Glomerular visceral epithelial cell (primary cell): Measurements from ENCODE around the gene RPS19.

Experiments
- DNase-seq: peaks from one replicate; pipeline ENCODE4 v3.0.0-alpha.2; 2016; ENCODE audit errors: extremely low spot score

Gene RPS19

DNA sequence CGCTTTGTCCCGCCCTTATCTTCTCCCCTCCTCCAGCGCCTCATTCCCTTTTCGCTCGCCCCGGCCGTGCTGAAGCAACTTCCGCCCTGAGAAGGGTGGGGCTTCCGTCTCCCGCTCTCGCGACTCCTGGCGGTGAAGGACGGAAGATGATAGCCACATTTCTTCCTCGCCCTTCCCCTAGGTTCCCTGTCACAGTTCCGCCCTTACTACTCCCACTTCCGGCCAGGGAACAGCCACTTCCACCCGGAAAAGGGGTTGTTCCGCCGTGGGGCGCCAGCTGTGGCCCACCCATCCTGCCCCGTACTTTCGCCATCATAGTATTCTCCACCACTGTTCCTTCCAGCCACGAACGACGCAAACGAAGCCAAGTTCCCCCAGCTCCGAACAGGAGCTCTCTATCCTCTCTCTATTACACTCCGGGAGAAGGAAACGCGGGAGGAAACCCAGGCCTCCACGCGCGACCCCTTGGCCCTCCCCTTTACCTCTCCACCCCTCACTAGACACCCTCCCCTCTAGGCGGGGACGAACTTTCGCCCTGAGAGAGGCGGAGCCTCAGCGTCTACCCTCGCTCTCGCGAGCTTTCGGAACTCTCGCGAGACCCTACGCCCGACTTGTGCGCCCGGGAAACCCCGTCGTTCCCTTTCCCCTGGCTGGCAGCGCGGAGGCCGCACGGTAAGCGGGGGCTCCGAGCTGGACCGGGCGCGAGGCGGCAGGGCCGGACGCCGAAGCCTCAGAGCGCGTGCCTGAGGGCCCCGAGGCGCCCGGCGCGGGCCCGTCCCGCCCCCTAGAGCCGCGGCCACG lies at the start of gene RPS19:
Gene RPS19, plus strand, starts transcription at position 638 of the 801 bp plus-strand sequence. CDS start 520 bp downstream, outside the sequence.
- peak; percentile 99 for DNase-seq

DNA sequence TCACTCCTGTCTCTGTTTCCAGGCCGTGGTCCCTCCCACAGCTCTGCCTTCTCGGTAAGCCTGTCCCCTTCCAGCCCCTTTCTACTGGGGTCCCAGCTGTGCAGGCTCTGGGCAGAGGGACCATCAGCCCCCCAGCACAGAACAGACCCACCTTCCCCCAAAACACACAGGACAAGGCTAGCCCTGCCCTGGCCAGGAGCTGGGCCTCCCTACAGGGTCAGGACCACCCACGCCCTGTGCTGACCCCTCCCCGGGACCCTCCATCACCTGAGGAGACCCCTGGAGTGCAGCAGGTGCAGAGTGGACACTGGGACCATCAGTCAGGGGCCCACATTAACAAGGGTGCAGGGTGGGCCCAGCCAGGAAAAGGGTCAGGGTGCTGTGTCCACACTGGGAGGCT lies 49.8 kb upstream of the RPS19 start:
- no peak for DNase-seq

DNA sequence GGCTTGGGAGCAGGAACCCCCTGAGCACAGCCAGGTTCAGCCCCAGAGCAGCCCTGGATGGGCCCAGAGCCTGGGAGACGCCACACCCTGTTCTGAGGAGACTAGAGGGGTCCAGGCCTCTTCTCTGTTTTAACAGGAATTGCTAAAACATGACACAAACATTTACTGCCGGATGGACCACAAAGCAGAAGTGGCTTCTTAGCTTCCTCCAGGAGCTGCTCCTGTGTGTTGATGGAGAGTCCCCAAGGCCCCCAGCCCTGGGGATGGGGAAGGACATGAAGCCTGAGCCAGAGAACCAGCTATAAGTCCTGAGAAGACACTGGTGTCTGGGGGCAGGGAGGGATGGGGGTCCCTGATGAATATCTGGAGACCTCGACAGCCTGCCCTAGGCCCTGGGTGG lies 49.0 kb upstream of the RPS19 start:
- DNase-seq = no peak

DNA sequence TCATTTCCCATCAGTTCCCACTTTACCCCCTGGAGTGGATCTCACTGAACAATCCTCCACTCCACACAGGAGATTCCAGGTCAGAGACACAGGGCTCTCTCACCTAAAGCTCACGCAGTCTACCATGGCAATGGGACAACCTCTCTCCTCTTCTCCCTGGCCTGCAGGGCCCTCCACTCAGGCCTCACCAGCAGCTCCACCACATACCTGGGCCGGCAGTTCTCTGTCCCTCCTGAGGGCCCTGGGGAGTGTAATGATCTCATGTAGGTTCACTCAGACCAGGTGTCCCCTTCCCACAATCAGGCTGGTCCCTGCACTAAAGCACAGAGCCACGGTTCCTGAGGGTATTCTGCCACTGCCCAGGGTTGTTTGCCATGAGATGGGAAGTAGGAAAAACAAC lies 48.1 kb upstream of the RPS19 start:
- no peak for DNase-seq

DNA sequence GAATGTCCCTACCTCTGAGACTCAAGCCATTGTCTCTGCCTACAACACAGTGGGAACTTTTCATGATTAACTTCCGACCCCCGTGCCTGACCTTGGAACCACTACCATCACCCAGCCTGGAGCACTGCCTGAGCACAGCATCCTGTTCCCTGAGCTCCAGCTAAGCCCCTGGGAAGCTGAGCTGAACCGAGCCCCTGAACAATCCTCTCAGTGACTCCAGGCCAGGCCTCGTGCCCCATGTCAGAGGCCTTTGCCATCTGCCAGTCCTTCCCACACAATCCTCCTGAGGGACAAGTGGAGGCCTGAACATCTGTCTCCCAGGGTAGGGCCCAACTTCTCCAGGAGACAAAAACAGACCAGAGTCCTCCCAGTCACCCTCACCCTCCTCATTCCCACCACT lies 46.1 kb upstream of the RPS19 start:
- no peak for DNase-seq

DNA sequence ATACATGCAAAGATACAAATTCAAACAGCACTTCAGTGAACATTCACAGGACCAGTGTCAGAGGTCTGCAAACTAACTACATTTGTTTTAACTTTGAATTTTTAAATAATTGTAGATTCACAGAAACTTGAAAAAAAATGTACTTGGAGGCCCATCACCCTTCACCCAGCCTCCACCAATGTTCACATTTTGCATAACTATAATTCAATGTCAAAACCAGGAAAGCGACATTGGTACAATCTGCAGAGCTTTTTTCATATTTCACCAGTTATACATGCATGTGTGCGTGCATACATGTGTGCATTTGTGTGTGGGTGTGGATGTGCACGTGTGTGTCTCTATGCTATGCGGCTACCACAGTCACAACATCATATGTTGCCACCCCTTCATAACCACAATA lies 44.8 kb upstream of the RPS19 start:
- DNase-seq = no peak

DNA sequence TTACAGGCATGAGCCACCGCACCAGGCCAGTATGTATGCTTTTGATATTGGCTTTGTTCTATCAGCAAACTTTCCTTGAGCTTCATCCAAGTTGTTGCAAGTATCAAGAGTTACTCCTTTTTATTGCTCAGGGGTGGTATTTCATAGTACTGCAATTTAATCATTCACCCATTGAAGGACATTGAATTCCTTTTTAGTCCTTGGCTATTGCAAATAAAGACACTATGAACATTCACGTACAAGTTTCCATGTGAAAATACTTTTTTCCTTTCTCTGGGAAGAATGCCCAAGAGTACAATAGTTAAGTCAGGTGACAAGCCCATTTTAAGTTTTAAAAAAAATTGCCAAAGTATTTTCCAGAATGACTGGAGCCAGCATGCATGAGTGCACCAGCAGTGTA lies 43.3 kb upstream of the RPS19 start:
- DNase-seq = no peak

DNA sequence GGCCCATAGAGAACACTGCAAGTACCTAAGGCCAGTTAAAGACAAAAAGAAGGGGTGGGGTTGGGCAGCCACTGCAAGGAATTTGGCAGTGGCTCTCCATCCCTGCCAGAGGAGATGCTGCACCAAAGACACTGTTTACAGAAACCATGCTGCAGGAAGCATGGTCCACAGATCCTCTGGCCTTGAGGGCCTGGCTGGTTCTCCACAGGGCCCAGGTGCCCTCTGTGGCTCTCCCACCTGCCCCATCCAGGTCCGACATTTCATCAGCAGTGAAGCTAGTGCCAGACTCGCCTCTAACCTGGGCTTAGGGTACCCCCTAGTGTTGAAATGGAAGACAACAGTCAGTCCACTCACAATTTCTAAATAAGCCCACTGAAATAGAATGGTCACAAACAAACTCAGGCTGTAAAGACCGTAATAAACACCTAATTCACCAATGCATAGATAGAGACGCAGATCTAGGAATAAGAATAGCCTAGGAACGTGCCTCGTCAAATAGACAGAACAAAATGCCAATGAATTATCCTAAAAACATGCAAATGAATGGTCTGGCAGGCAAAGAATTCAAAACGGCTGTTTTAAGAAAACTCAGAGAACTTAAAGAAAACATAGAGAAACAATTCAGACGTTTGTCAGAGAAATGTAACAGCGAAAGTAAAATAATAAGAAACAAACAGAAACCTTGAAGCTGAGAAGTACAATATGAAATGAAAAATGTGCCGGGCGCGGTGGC lies 38.9 kb upstream of the RPS19 start:
- DNase-seq = peak; percentile 46

DNA sequence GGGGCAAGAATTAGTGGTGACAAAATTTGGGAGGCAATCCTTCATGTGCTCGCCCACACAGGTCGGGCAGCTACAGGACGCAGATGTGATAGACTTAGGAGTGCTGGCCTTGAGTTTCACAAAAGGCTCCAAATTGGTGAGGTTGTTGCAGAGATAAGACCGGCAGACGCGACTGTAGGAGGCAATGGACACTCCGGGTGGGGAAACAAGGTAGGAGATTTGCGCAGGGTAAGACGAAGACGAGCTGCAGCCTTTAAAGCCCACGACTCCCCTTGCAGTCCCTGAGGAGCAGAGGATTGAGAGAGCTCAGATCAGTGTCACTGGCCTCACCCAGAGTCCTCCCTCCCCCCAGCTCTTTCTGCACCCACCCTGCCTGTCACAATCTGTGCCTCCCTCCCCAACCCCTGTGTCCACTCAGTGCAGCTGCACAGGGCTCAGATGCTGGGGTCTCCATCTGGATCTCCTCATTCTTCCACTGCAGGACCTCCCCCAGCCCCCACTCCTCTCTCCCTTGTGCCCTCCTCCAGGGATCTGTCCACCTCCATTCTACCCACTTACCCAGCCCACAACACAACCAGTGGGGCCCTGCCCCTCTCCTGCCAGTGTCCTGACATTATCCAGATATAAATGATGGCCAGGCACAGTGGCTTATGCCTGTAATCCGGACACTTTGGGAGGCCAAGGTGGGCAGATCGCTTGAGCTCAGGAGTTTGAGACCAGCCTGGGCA lies 21.9 kb upstream of the RPS19 start:
- DNase-seq = no peak

DNA sequence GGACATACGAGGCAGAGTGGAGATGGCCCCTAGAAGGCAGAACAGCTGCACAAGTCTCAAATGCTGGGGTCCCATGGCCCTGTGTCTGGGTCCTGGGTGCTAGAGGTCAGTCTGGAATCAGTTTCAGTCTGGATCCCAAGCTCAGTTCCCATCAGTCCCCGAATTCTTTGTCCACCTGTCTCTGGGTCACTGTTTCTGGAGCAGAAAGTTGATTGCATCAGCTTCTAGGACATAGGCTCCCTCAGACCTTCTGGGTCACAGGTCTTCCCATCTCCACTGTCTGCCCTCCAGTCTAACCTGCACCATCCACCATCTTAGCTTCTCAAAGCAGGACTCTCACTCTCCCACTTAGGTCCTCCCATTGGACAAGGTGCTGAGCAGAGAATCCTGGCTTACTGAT lies 20.8 kb upstream of the RPS19 start:
- DNase-seq = no peak

DNA sequence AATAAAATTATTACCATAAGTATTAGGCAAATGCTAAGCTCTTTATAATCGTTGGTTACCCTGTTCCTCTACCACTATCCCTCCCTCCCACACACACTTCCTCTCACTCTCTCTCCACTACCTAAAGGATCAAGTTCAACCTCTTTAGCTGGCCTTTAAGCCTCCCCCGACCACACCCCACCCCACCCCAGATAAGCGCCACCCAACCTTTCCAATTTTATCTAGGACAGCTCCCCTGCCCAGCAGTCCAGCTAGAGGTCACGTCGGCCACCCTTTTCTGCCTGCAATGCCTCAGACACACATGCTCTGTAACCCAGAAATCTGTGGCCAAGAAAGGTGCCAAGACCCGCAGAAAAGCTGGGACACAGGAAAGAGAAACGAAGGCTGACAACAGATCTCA lies 16.7 kb upstream of the RPS19 start:
- no peak for DNase-seq

DNA sequence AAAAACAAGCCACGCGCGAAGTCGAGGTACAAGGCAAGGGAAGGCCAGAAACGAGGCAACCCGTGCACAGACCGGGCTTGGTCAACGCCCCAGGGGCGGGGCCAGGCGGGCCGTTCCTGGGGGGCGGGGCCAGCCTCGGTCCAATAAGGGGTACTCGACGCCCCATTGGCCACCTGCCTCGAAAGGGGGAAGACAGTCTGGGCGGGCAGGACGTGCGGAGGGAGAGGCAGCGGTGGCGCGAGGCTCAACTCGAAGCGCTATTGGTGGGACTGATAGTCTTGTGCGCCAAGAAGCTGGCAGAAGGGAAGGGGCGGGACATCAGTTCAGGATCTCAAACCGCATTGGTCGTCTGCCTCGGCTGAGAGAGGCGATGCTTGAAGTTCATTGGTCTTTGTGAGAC lies 15.5 kb upstream of the RPS19 start, which contains the start of gene LYPD4:
Gene LYPD4, minus strand, starts transcription at position 83 of the 400 bp plus-strand sequence. CDS start 5,398 bp downstream, outside the sequence.
- no peak for DNase-seq

DNA sequence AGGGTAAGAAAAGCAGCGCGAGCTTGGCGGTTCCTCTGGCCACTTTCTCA lies 15.2 kb upstream of the RPS19 start, which contains the start of gene DMRTC2:
Gene DMRTC2, plus strand, starts transcription at position 42 of the 50 bp plus-strand sequence. CDS start 2,387 bp downstream, outside the sequence.
- no peak for DNase-seq

DNA sequence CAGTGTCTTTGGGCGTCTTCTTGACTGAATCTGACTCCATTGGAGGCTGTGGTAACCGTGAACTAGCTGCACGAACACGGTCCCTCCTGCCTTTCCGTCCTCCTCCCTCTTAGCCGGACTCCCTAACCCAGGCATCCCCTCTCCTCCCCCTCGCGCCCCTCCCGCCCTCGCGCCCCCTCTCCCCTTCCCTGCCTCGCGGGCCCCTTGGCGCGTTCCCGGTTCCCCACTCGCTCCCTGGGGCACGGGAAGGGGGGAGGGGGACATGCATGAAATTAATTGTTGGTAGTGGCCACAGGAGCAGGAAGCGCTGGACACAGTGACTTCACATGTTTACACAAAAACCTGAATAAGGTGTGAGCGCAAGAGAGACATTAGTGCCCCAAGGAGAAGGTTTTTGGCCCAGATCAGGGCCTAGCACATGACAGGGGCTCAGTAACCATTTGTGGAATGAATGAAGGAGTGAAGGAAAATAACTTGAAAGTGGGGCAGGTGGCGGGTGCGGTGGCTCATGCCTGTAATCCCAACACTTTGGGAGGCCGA lies 14.9 kb upstream of the RPS19 start:
- no peak for DNase-seq

DNA sequence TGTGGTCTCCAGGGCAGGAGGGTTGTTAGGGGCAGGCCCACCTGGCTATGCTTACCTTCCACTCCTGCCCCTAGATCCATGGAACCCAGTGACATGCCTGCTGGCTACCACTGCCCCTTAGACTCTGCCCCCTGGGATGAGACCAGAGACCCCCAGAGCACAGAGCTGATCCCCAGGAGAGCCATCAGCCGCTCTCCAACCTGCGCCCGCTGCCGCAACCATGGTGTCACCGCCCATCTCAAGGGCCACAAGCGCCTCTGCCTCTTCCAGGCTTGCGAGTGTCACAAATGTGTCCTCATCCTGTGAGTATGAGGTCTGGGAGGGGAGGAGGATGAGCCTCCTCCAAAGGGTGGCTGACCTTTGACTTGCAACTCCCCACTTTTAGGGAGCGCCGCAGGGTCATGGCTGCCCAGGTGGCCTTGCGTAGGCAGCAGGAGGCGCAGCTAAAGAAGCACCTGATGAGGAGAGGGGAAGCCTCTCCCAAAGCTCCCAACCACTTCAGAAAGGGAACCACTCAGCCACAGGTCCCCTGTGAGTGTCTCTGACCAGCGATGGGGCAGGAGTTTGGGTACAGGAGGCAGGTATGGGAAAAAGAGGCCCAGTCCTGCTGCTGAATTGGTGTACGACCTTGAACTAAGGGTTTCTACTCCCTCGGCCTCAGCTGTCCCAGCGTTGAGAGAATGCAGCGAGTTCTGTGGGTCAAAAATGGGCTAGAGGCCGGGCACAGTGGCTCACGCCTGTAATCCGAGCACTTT lies 12.5 kb upstream of the RPS19 start:
- no peak for DNase-seq

DNA sequence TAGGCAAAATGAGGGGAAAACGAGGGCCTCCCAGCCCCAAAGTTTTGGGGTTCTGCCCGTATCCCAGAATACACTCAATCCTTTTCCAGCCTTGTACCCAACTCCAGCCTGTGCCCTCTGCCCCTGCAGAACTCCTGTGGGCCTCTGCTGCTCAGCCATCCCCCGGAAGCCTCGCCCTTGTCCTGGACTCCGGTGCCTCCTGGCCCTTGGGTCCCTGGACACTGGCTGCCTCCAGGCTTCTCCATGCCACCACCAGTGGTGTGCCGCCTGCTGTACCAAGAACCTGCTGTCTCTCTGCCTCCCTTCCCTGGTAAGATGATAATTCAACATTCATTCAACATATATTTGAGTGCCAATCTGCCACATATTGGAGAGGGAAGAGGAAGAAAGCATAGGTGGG lies 11.4 kb upstream of the RPS19 start:
- no peak for DNase-seq

DNA sequence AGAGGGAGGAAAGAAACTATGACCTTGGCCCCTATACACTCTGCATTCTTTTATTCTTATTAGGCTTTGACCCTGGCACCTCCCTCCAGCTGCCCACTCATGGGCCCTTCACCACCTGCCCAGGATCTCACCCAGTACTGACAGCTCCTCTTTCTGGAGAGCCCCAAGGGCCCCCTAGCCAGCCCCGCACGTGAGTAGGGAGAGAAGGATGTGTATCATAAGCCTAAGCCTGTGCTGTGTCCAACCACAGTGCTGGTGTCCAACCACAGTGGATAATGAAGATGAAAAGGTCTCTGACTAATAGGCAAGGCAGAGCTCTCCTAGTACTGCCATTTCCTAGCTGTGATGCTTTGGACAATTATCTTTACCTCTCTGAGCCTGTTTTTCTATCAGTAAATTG lies 11.0 kb upstream of the RPS19 start:
- no peak for DNase-seq

DNA sequence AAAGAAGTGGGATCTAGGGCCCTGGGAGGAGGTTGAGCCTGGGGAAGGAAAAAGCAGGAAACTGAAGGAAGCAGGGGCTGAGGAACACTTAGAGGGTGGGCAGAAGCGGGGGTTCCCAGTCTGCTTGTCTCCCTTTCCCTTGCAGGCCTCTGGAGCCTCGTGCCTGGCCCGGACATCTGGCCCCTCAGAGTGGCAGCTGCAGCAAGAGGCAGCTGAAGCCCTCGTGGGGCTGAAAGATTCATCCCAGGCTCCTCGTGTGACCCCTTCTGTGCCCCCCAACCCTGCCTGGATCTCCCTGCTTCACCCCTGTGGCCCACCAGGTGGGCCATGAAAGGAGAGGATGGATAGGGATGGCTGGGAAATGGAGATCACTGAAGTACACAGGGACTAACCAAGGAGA lies 9.7 kb upstream of the RPS19 start:
- DNase-seq = no peak

DNA sequence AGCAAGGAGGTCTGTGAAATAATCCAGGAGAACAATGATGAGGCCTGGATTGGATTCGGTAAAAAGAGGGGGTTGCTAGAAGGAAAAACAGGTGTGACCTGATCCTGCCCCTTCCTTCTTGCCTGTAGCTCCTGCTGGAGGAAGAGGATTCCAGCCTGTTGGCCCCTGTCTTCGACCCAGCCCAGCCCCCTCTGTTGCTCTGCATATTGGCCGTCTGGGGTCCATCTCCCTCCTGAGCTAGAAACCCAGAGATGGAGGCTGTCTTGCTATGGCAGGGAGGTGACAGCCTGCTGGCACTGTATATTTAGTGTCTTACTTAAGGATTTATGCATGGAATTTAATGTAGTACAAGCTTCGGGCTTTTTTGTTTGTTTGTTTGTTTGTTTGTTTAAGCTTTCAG lies 8.6 kb upstream of the RPS19 start:
- DNase-seq = no peak

DNA sequence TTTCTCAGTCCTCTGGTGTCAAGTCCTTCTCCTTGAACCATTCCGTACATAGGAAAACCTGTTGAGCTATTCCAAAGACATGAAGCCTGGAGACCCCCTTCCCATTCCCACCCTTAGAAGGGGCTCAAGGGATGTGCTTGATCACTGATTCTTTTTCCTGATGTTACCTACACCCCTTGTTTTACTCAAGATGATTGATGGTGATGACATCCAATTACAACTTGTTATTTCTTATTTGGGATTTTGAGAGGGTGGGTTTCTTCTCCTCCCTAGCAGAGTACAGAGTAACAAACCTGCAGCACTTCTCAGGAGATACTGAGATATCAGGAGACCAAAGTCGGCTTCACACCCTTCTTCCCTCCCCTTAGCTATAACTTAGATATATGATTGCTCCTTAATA lies 6.7 kb upstream of the RPS19 start:
- no peak for DNase-seq

DNA sequence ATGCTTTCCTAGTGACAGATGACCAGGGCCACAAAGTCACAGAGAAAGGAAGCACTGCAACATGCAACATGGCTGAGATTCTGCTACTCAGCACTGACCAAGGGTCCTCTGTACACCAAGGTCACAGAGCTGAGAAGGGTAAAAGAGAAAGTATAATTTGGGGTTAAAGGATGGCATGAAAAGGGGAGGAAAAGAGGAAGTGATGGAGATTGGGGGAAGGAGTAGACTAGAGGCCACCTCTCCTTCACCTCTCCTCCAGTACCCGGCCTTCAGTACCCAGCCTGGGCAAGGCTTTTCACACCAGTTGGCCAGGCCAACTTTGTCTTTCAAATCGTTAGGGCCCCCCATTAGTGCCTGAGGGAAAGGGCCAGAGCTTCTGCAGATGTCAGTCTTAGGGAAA lies 6.3 kb upstream of the RPS19 start:
- no peak for DNase-seq

DNA sequence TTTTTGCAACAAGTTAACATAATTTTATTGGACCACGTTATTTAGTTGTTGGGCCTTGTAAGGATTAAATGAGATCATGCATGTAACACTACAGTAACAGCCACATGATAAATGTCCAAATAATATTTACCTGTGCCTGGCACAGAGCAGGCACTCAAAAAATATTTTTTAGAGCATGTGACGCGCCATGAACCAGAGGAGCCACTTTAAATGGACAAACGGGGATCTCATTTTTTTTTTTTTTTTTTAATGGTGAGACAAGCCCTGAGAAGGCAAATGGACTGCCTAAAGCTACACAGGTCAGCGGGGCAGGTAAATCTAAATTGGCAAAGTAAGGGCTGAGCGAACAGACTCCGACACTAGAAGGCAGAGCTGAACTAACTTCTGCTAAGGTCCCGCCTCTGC lies 840 bp upstream of the RPS19 start:
- DNase-seq = no peak
